ENCODE data around the gene ARID3A.

DNA sequence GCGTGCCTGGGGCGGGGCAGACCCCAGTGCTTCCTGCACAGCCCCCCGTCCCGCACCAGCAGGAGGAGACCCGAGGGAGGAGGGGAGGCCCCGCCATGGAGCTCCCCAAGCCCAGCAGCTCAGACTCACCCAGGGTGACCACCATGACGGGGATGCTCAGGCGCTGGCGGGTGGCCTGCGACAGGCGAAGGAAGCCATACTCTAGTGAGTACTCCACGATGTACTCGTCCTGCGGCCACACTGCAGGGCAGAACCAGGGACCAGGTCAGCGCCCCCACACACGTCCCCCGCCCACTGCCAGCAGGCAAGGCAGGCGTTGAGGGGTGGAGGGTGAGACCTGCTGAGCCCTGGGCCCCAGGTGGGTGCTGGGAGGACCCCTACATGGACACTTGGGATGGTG, 86.5 kb downstream of the ARID3A start:
- TF ChIP-seq YY1 (IDR thresholded peaks at IDR 0.05; ENCODE audit: insufficient read depth, insufficient read length) = no peak
- no peak for TF ChIP-seq ZNF274 (IDR thresholded peaks at IDR 0.05; ENCODE audit: low read depth, low read length)
